SU-DHL-6 (cell line): Measurements from ENCODE around the gene EGLN1.

ENCODE experiments used
- EZH2phosphoT487 ChIP-seq: fragments of 200-600 bp; sonication (generic), shearing (Covaris generic); conservative IDR thresholded peaks from 2 replicates; pipeline ENCODE4 v1.6.1; 2018; ENCODE audit warnings: mild to moderate bottlenecking, antibody characterized with exemption, low read length, moderate library complexity, mixed read lengths
- TF ChIP-seq, protein P1 (sequence below): fragments of 200-600 bp; sonication (generic); IDR thresholded peaks from one replicate; pipeline ENCODE4 v1.5.1; 2017; ENCODE audit warnings: antibody characterized with exemption, mild to moderate bottlenecking, low read length, moderate library complexity; ENCODE audit not compliant: insufficient read depth, poor library complexity, severe bottlenecking

- TF ChIP-seq, protein P1, sequence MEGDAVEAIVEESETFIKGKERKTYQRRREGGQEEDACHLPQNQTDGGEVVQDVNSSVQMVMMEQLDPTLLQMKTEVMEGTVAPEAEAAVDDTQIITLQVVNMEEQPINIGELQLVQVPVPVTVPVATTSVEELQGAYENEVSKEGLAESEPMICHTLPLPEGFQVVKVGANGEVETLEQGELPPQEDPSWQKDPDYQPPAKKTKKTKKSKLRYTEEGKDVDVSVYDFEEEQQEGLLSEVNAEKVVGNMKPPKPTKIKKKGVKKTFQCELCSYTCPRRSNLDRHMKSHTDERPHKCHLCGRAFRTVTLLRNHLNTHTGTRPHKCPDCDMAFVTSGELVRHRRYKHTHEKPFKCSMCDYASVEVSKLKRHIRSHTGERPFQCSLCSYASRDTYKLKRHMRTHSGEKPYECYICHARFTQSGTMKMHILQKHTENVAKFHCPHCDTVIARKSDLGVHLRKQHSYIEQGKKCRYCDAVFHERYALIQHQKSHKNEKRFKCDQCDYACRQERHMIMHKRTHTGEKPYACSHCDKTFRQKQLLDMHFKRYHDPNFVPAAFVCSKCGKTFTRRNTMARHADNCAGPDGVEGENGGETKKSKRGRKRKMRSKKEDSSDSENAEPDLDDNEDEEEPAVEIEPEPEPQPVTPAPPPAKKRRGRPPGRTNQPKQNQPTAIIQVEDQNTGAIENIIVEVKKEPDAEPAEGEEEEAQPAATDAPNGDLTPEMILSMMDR: no peak
- no peak for TF ChIP-seq EZH2phosphoT487
These were observed 1.7 kb downstream of the EGLN1 start for GRCh38 chr1:231420299-231420958.
